PFSK-1 (cell line): ENCODE measurements around the gene ACVRL1.

ENCODE experiments used
- FOXP2 ChIP-seq: optimal IDR thresholded peaks from 2 replicates; pipeline ENCODE3; 2011; ENCODE audit warnings: borderline replicate concordance, control low read depth, inconsistent platforms; ENCODE audit not compliant: insufficient read depth; ENCODE audit errors: extremely low read length, extremely low read depth
- POLR2AphosphoS5 ChIP-seq: IDR thresholded peaks from 2 replicates; pipeline ENCODE4 v1.6.1; 2012; ENCODE audit warnings: low read depth, mild to moderate bottlenecking, control low read depth, low read length, moderate library complexity
- SIN3A ChIP-seq: IDR thresholded peaks from 2 replicates; pipeline ENCODE4 v1.6.1; 2012; ENCODE audit warnings: mild to moderate bottlenecking, low read length, moderate library complexity, borderline replicate concordance; ENCODE audit not compliant: insufficient read depth
- TAF1 ChIP-seq: IDR thresholded peaks from 2 replicates; pipeline ENCODE4 v1.6.1; 2012; ENCODE audit warnings: low read length, control low read depth, borderline replicate concordance; ENCODE audit not compliant: insufficient read depth
- TF ChIP-seq, protein P1 (sequence below), 2 experiments: IDR thresholded peaks; 2 replicates each; pipeline versions ENCODE4 v1.6.1 to v1.8.0; 2011 to 2012; ENCODE audit warnings: low read depth in 2 of 2, low read length in 2 of 2, control low read depth in 1 of 2, inconsistent platforms in 1 of 2, mild to moderate bottlenecking in 1 of 2, moderate library complexity in 1 of 2; ENCODE audit not compliant: insufficient read depth in 1 of 2

ACVRL1 gene

DNA sequence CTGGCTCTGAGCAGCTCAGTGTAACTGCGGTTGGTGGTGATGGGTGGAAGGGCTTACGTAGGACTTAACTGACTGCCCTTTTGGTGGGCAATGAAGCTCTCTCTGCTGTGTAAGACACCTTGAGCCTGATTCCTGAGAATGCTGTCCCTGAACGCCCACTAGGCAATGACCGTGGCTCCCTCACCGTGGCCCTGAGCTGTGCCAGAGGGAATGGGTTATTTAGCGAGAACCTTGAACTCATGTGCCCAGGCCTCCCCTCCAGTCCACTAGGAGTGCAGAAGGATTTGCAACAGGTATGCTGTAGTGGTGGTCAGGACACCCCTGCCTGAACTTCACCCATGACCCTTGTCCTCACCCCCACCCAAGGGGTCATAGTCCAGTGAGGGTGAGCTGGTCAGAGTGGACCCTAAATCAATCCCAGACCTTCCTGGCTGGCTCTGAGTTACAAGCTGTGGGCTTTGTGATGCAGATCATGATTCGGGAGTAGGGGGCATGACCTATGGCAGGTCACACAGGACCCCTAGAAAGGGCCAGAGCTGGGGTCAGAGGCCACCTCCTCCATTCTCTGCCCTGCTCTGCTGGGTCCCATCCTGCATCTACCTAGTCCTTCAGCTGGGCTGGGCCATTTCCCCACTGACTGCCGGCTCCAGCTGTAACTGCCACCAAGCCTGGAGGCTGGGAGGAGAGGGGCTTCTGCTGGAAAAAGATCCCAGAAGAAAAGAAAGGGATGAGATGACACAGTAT, 33.9 kb upstream of the ACVRL1 start:
- TF ChIP-seq FOXP2 = no peak
- TF ChIP-seq, protein P1, sequence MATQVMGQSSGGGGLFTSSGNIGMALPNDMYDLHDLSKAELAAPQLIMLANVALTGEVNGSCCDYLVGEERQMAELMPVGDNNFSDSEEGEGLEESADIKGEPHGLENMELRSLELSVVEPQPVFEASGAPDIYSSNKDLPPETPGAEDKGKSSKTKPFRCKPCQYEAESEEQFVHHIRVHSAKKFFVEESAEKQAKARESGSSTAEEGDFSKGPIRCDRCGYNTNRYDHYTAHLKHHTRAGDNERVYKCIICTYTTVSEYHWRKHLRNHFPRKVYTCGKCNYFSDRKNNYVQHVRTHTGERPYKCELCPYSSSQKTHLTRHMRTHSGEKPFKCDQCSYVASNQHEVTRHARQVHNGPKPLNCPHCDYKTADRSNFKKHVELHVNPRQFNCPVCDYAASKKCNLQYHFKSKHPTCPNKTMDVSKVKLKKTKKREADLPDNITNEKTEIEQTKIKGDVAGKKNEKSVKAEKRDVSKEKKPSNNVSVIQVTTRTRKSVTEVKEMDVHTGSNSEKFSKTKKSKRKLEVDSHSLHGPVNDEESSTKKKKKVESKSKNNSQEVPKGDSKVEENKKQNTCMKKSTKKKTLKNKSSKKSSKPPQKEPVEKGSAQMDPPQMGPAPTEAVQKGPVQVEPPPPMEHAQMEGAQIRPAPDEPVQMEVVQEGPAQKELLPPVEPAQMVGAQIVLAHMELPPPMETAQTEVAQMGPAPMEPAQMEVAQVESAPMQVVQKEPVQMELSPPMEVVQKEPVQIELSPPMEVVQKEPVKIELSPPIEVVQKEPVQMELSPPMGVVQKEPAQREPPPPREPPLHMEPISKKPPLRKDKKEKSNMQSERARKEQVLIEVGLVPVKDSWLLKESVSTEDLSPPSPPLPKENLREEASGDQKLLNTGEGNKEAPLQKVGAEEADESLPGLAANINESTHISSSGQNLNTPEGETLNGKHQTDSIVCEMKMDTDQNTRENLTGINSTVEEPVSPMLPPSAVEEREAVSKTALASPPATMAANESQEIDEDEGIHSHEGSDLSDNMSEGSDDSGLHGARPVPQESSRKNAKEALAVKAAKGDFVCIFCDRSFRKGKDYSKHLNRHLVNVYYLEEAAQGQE (IDR thresholded peaks at IDR 0.05; ENCODE audit: insufficient read depth in 1 of 2, low read depth in 2 of 2, low read length in 2 of 2) = no peak
- no peak for TF ChIP-seq TAF1
- TF ChIP-seq SIN3A = no peak
- no peak for TF ChIP-seq POLR2AphosphoS5

DNA sequence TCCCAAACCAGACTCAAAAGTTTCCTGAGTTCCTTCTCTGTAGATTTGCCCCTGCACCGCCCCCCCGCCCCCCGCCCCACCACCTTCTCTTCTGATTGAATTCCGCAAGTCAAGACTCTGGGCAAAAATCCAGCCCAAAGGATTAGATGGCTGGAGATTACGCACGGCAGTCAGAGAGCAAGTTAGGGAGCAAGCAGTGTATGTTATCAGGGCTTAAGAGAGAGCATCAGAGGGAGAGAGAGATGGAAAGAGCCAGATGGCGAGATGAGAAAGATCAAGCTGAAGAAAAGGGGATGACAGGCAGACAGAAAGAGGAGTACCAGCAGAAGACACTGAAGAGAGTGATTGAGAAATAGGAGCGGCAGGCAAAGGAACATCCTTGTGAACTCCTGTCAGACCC, 33.3 kb upstream of the ACVRL1 start:
- no peak for TF ChIP-seq SIN3A
- TF ChIP-seq, protein P1 (IDR thresholded peaks at IDR 0.05; ENCODE audit: insufficient read depth in 1 of 2, low read depth in 2 of 2, low read length in 2 of 2) = no peak
- TF ChIP-seq FOXP2 = no peak
- TF ChIP-seq TAF1 = no peak
- TF ChIP-seq POLR2AphosphoS5 = no peak

DNA sequence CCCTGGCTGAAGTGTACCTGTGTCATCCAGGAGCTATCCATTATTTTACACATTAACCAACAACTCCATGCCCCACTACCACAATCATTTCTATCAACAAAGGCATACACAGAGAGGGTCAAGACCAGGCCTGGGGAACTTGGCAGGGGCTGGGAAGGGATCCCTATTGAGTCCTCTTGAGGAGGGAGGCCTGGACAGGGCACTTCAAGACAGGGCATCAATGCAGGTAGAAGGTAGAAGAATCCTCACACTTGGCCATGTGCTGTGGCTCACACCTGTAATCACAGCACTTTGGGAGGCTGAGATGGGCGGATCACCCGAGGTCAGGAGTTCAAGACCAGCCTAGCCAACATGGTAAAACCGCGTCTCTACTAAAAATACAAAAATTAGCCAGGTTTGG, 32.8 kb upstream of the ACVRL1 start:
- TF ChIP-seq POLR2AphosphoS5 (no peak), TAF1 (no peak), SIN3A (no peak), FOXP2 (no peak)
- TF ChIP-seq, protein P1 (IDR thresholded peaks at IDR 0.05; ENCODE audit: insufficient read depth in 1 of 2, low read depth in 2 of 2, low read length in 2 of 2) = no peak

DNA sequence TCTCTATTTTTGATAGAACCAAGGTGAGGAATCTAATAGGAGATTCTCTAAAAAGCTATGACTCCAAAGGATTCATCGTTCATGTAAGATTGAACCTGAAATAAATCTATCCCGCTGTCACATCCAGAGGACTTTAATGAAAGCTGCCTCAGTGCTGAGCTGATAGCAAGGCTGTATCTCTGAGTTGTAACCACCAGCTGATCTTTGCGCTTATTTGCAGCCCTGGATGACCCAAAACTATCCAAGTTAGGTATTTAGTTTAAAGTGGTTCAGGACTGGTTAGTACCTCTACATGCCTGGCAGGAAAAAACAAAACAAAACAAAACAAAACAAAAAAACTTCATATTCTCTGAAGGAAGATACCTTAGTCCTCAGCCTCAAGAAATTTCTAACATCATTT, 28.2 kb upstream of the ACVRL1 start:
- TF ChIP-seq POLR2AphosphoS5 (no peak), SIN3A (no peak), FOXP2 (no peak), TAF1 (no peak)
- TF ChIP-seq, protein P1 (IDR thresholded peaks at IDR 0.05; ENCODE audit: insufficient read depth in 1 of 2, low read depth in 2 of 2, low read length in 2 of 2) = no peak

DNA sequence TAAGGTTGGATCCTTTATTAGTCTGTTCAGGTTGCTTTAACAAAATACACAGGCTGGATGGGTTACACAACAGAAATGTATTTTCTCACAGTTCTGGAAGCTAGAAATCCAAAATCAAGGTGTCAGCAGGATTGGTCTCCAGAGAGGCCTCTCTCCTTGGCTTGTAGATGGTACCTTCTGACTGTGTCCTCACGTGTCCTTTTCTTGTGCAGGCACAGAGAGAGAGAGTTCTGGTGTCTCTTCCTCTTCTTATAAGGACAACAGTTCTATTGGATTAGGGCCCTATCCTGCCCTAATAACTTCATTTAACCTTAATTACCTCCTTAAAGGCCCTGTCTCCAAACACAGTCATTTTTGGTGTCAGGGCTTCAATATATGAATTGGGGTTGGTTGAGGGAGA, 24.0 kb upstream of the ACVRL1 start:
- TF ChIP-seq SIN3A = no peak
- TF ChIP-seq, protein P1 (IDR thresholded peaks at IDR 0.05; ENCODE audit: insufficient read depth in 1 of 2, low read depth in 2 of 2, low read length in 2 of 2) = no peak
- TF ChIP-seq POLR2AphosphoS5 = no peak
- no peak for TF ChIP-seq TAF1
- no peak for TF ChIP-seq FOXP2
